K562 (cell line): ENCODE data around the gene PPP1R13L. TPM values are rescaled to one million over a fixed set of nuclear protein-coding genes. Genes with fewer than 3 reads are reported as not detected.

Experiments
- AFF1 ChIP-seq, 2 experiments: fragments of 450-650 bp; IDR thresholded peaks; 2 replicates each; pipeline ENCODE4 v1.6.1; 2018; ENCODE audit warnings: mild to moderate bottlenecking in 2 of 2, low read depth in 1 of 2; ENCODE audit not compliant: partially characterized antibody in 2 of 2
- FOXK1 ChIP-seq: sonication (generic); formaldehyde crosslinking; IDR thresholded peaks from 2 replicates; pipeline ENCODE4 v1.8.0; 2022; ENCODE audit warnings: missing genetic modification reagents, mild to moderate bottlenecking, borderline replicate concordance
- HCFC1 ChIP-seq: IDR thresholded peaks from 2 replicates; pipeline ENCODE4 v1.6.1; 2012; ENCODE audit warnings: low read depth, low read length, improper control_type of control experiment
- HDAC6 ChIP-seq: IDR thresholded peaks from 2 replicates; pipeline ENCODE4 v1.6.1; 2012; ENCODE audit warnings: low read depth, mild to moderate bottlenecking, control low read depth, inconsistent platforms, low read length, moderate library complexity
- MTA2 ChIP-seq: fragments of 450-650 bp; IDR thresholded peaks from 2 replicates; pipeline ENCODE4 v1.6.1; 2016; ENCODE audit warnings: low read depth
- PHB2 ChIP-seq: fragments of 450-650 bp; IDR thresholded peaks from 2 replicates; pipeline ENCODE4 v1.6.1; 2017; ENCODE audit warnings: low read depth
- SIX5 ChIP-seq, 2 experiments: IDR thresholded peaks; 2 replicates each; pipeline ENCODE4 v1.6.1; 2011; ENCODE audit warnings: low read length in 2 of 2, borderline replicate concordance in 1 of 2, low read depth in 1 of 2, mild to moderate bottlenecking in 1 of 2, moderate library complexity in 1 of 2; ENCODE audit not compliant: insufficient read depth in 1 of 2
- ZC3H8 ChIP-seq: fragments of 450-650 bp; IDR thresholded peaks from 2 replicates; pipeline ENCODE4 v1.6.1; 2017
- ZNF143 ChIP-seq: sonication (generic); formaldehyde crosslinking; IDR thresholded peaks from 2 replicates; pipeline ENCODE4 v1.9.0; 2022; ENCODE audit warnings: mild to moderate bottlenecking, missing genetic modification reagents
- ZNF311 ChIP-seq: fragments of 250-450 bp; sonication (Bioruptor Pico); IDR thresholded peaks from 2 replicates; pipeline ENCODE4 v1.4.0; 2020; ENCODE audit warnings: mild to moderate bottlenecking, moderate library complexity
- ZNF764 ChIP-seq: fragments of 250-450 bp; sonication (Bioruptor Pico); IDR thresholded peaks from 2 replicates; pipeline ENCODE4 v1.4.0; 2020; ENCODE audit warnings: low read depth, mild to moderate bottlenecking, moderate library complexity
- polyA plus RNA-seq, 8 experiments: library from polyadenylated mRNA; depleted of rRNA in 4 of 8; stranded (reverse) in 5 of 8; unstranded in 3 of 8; fragments of >200 nt; fragmentation: Nextera tagmentation in 2 of 8; fragmentation: Illumina TruSeq in 1 of 8; extraction: Ambion mirVana in 2 of 8; extraction: Trizol in 1 of 8; gene quantifications; 2 replicates each; pipeline versions ENCODE4 v1.2.1 to v1.2.3, GENCODE V29; 2011 to 2014; ENCODE audit warnings: inconsistent platforms in 1 of 8, missing spikeins in 1 of 8
- total RNA-seq, 7 experiments: library from RNA; depleted of rRNA in 6 of 7; stranded (reverse); fragments of >200 nt in 6 of 7; fragmentation: Illumina TruSeq in 2 of 7; extraction: Trizol in 2 of 7; gene quantifications; 2 replicates each; pipeline versions ENCODE4 v1.2.1 to v1.2.3, GENCODE V29; 2011 to 2021; ENCODE audit warnings: low replicate concordance in 1 of 7

PPP1R13L gene
- total and polyA plus RNA-seq, 9 of the 15 experiments (the other 6 are each of a cell fraction or from before 2014, with no cell fraction given): 0.32 to 6.7 (median 2.0) TPM

GRCh38 chr19:45391346-45391745 lies 13.5 kb downstream of the PPP1R13L start (continued):
- TF ChIP-seq AFF1 (IDR thresholded peaks at IDR 0.05; ENCODE audit: low read depth in 1 of 2, partially characterized antibody in 2 of 2): peak in 1 of 2 experiments; percentile 34
- peak; percentile 55 to 58; a peak in 3 of 4 replicates for TF ChIP-seq SIX5 (IDR thresholded peaks at IDR 0.05; ENCODE audit: borderline replicate concordance in 1 of 2, insufficient read depth in 1 of 2, low read depth in 1 of 2, low read length in 2 of 2)
- TF ChIP-seq FOXK1 (CRISPR knock-in tag): no peak
- TF ChIP-seq PHB2: no peak
- TF ChIP-seq ZC3H8: no peak
- TF ChIP-seq ZNF311 (CRISPR knock-in tag): no peak
- no peak for TF ChIP-seq ZNF764 (CRISPR knock-in tag)
- TF ChIP-seq MTA2: no peak
- peak; percentile 83 for TF ChIP-seq ZNF143 (CRISPR knock-in tag)
- TF ChIP-seq HDAC6: no peak
- TF ChIP-seq HCFC1: peak; percentile 83
